RKO (cell line): ENCODE data around the gene HOXD3.
A peak's percentile ranks its signal among the peaks of the same experiment; 100 is the strongest.

Experiments
- DNase-seq: peaks from one replicate; pipeline ENCODE4 v3.0.0-alpha.2; 2016; ENCODE audit warnings: low spot score

HOXD3 gene

GRCh38 chr2:176156807-176157498 lies at the start of gene HOXD3:
Gene HOXD3 (plus strand): TSS chr2:176157307. CDS start chr2:176169115, 11,808 bp downstream.
- peak; percentile 34 for DNase-seq

DNA sequence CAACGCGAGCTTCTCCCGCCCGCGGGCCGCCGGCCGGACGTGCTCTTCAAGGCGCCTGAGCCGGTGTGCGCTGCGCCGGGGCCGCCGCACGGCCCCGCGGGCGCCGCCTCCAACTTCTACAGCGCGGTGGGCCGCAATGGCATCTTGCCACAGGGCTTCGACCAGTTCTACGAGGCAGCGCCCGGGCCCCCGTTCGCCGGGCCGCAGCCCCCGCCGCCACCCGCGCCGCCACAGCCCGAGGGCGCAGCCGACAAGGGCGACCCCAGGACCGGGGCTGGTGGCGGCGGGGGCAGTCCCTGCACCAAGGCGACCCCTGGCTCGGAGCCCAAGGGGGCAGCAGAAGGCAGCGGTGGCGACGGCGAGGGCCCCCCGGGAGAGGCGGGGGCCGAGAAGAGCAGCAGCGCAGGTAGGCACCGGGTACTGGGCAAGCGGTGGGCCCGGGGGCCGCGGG lies 49.4 kb upstream of the HOXD3 start:
- DNase-seq = no peak

DNA sequence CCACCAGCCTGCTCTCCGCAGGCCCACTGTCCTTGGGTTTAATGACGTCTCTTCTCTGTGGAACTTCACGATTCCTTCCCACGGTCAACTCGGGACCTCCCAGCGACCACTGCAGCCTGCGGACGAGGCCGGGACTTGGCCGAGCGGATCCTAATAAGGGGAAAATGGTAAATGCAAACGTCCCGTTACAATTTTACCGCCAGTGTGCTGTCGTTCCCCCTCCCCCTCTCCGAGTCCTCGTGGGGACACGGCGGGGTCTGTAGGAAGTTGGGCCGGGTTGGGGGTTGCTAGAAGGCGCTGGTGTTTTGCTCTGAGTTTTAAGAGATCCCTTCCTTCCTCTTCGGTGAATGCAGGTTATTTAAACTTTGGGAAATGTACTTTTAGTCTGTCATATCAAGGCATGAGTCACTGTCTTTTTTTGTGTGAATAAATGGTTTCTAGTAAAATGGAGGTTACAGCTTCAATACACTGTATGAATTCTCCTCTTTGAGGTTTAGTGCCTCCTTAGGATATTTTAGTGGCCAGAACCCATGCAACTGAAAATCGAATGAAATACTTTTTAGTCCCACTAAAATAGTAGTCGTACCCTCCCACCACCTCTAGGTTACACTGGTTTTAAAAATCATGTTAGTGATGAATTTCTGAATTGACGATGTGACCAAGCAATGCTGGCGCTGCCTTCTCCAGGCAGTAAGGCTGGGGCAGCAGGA lies 47.8 kb upstream of the HOXD3 start:
- no peak for DNase-seq

GRCh38 chr2:176109946-176110345 lies 47.2 kb upstream of the HOXD3 start:
- no peak for DNase-seq

GRCh38 chr2:176110415-176111308 lies 46.4 kb upstream of the HOXD3 start:
- no peak for DNase-seq

GRCh38 chr2:176111309-176111663 lies 45.8 kb upstream of the HOXD3 start:
- DNase-seq = peak; percentile 52

DNA sequence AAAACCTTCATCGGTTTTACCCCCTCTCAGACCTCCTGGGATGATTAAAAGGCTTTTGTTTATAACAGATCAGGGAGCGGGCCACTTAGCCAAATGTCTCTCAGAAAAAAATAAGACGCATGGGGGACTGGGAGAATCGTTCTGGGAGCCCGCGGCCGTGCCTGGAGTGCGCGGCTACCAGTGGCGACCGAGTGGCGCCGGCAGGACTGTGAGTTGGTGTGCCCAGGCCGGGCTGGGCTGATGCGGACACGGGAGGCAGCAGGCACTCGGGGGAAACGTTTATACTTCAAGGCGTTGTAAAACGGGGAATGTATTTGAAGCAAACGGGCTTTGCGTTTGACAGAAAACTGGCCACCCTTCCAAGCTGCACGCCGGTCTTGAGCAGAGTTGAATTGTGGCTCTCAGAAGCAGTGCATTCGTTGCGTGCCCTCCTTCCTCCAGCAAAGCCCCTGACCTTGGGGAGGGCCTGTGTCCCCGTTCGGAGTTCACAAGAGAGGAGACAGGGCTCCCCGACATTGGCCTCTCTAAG lies 45.2 kb upstream of the HOXD3 start:
- DNase-seq = no peak

DNA sequence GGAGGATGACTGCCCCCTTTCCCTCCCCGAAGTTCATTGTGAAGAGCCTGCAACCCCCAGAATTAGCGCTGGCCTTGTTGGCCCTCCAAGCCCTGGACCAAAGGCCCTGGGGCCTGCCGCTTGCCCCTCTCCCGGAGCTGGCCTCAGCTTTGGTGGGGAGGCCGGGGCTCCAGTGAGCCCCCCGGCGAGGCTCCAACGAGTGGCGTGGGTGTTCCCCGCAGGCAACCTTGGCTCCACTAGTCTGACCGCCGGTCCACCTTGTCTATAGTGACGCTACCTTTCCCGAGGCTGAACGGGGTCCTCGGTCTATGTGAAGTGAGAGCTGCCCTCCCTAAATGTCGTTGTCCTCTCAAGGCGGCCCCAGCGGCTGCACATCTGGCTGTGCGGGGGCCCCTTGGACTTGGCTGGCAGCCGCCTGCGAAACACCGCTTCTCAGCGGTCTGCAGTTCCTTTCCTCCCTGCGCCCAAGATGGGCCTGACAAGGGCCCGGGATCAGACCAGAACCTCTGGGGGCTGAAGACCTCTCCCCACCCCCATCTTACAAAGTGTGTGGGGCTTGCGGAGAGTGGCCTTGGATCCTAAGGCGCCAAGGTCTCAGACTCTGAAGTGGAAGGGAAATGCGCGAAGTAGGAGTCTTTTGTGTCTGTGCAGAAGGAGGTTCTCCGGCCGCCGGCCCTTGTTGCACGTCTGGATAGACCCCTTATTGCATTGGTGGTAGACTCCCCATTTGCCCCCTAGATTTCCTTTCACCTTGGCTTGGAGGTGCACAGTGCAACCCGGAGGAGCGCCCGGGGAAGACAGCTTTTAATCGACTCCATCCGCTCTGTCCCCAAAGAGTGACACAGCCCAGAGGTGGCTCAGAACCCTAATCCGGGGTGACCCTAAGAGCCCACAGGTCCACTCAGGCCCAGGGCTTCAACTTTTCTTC lies 44.5 kb upstream of the HOXD3 start:
- DNase-seq = no peak

DNA sequence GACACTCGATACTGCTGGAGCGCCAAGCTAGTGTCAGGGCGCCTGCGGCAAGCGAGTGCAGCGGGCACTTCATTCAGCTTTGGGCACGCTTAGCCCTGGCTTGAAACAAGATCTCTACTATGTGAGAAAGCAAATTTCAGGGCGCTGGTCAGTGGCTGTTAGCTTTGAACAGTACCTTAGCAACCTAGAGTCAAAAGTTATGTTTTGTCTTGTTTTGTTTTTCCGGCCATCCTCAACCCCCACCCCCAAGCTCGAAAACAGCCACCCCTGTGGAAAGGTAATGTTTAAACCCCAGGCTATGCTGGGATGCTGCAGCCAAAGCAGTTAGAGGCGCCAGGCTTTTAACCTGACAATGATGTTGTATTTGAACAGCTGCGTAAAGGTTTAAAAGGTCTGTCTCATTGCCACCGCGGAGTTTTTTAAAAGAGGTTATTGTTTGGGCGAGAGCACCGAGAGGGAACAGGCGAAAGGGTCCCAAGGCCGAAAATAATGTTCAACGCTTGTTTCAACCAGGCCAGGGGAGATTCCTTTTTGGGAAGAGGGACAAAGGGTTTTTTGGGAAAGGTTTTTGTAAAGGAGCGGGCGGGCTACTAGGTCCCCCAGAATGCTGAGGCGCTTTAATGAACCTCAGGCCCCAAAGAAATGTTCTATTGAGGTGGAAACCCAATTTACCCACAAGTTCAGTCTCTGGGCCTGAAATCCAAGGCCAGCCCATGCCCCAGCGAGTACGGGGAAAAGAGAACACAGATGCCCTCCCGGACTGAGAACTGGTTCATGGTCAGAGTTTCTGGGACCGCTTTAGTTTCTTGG lies 42.8 kb upstream of the HOXD3 start:
- DNase-seq = no peak

DNA sequence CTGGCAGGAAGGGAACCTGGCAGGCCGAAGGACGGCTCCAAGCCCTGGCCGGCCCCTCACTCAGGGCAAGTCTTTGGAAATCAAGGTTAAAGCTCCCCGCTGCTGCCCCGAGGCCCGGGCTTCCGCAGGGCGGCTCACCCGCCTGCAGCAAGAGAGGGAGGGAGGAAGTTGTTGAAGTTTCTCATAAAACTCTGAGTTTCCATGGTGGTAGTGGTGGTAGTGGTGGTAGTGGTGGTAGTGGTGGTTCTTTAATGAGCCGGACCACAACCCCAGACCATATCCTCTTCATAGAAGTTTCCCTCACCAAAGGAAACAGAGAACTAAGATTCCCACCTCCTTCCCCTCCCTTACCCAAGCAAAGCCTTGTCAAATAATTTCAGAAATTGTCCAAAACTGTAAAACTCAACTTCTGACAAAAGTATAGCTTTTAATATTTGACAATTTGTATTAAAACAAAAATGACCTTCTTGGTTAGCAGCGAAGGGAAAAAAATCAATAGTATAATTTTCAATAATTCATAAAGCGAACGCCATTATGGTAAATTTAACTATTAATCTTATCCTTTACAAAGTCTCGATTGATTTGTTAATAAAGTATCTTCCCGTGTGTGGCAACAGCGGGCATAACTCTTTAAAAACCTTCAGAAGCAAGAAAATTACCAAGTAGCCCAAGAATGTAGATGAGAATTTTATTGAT lies 42.0 kb upstream of the HOXD3 start:
- no peak for DNase-seq

GRCh38 chr2:176115883-176116813 lies 41.0 kb upstream of the HOXD3 start, which contains the start of gene HOXD10:
Gene HOXD10 (plus strand): TSS chr2:176116778. CDS start chr2:176116834, 56 bp downstream.
- DNase-seq = no peak

GRCh38 chr2:176117162-176117822 lies 39.8 kb upstream of the HOXD3 start:
- no peak for DNase-seq

DNA sequence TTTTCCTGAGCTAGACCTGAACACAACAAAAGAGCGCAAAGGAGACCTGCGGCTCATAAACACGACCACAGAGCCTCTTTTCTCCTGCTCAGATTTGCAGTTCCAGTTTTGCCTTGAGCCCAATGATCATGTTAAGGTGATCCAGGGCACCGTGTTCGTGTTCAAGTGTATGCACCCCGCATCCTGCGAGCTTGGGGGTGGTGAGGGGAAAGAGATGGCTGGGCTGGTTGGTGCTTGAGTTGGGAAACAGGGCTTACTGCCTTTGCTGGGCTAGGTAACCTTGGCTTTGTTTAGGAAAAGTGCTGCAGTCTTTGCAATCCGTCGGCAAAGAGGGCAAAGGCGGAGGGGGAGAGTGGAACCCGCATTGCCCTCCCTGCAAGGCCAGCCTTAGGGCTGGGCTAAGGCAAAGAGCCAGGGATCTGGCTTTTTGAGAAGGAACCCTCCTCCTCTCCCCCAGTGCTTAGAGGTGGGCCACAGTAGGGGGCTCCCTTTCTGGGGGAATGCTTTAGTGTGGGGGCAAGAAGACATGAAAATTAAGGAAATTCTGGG lies 39.2 kb upstream of the HOXD3 start:
- no peak for DNase-seq

DNA sequence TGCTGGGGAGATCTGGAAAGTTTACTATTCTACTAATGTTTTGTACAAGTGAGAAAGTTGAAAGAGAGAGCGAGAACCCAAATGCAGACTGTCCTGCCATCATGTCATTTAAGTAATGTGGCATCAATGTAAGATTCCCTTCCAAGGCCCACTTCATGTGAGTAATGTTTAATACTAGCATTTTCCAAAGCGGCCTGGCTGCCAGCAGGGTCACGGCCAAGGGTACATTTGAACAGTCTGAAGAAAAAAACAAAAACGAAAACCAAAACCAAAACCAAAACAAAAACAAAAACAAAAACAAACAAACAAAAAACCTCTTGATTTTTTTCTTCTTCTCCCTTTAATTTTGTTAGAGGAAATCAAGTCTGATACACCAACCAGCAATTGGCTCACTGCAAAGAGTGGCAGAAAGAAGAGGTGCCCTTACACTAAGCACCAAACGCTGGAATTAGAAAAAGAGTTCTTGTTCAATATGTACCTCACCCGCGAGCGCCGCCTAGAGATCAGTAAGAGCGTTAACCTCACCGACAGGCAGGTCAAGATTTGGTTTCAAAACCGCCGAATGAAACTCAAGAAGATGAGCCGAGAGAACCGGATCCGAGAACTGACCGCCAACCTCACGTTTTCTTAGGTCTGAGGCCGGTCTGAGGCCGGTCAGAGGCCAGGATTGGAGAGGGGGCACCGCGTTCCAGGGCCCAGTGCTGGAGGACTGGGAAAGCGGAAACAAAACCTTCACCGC lies 38.3 kb upstream of the HOXD3 start:
- peak; percentile 77 for DNase-seq

DNA sequence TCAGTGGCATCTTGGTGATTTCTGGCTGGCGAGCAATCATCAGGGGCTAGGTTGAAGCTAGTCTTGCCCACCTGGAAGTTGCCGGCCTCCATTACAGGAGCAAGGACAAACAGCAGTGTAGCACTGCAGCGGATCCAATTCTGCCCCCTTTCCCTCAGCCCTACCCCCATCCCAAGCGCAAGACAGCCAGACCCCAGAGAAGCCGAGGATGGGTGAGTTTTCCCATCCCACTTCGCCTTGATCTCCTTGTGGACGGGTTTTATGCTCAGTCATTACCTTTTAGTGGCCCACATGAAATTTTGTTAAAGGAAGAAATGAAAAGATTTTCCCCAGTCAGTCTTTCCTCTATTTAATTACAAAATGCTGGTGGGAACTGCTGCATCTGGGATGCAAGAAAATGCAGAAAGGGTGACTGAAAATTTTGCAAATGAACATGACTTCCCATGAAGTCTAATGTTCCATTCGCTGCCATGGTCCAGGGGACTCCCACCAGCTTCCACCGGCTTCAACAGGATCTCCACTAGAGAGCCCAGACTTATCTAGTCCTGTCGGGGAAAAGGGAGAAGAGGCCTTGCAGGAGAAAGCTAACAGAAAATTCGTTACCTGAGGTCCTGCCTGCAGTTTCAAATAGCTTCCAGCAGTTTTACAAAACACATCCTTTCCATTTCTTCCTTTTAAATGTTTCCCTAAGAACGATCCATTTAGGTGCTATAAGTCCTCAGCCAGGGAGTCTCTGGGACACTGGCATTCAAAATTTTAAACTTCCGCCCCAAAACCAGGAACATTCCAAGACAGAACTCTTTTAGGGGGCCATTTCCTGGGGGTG lies 36.5 kb upstream of the HOXD3 start:
- DNase-seq = no peak
